Measurements from ENCODE around the gene CATSPERD. TPM values are rescaled to one million over a fixed set of nuclear protein-coding genes. Genes with fewer than 3 reads are reported as not detected.

CATSPERD gene
- total RNA-seq, 4 donors from 2014 or later: 0.27 to 0.47 TPM; not detected in 2

DNA sequence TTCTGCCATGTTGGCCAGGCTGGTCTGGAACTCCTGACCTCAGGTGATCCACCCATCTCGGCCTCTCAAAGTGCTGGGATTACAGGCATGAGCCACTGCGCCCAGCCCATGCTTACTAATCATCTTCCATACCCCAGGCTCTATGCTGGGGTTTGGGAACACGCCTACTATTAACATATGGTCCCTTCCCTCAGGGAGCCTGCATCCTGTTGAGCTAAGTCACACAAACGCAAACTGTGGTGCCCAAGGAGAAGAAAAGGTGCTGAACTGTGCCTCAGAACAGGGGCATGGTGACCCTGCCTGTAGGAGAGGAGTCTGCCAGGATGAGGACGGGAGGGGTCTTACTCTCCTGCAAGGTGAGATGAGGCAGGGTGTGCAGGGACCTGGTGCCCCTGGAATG lies 45.7 kb upstream of the CATSPERD start:
- Histone ChIP-seq H3K27ac (no peak overlapping the region), H3K4me3 (no peak overlapping the region), H3K4me1 (peaks cover 0 to 18% (median 8%) of the 10 kb centered on the region in 3 donors), H3K36me3 (peaks cover 0 to 36% of the 10 kb centered on the region in 2 donors), H3K27me3 (no peaks in the 10 kb centered on the region), H3K9me3 (no peaks in the 10 kb centered on the region)
- WGBS, 2 donors (ENCODE audit: low coverage in 1 of 2): 90% methylated on average over 2 of the region's 5 CpGs; no CpG with 5 or more reads in 1 of the 2 donors
- ATAC-seq: no peak
- no peak for TF ChIP-seq EP300 (IDR thresholded peaks at IDR 0.05)
- no peak for TF ChIP-seq POLR2AphosphoS5 (IDR thresholded peaks at IDR 0.05)
- no peak for TF ChIP-seq POLR2A (IDR thresholded peaks at IDR 0.05)
- TF ChIP-seq, protein P1, sequence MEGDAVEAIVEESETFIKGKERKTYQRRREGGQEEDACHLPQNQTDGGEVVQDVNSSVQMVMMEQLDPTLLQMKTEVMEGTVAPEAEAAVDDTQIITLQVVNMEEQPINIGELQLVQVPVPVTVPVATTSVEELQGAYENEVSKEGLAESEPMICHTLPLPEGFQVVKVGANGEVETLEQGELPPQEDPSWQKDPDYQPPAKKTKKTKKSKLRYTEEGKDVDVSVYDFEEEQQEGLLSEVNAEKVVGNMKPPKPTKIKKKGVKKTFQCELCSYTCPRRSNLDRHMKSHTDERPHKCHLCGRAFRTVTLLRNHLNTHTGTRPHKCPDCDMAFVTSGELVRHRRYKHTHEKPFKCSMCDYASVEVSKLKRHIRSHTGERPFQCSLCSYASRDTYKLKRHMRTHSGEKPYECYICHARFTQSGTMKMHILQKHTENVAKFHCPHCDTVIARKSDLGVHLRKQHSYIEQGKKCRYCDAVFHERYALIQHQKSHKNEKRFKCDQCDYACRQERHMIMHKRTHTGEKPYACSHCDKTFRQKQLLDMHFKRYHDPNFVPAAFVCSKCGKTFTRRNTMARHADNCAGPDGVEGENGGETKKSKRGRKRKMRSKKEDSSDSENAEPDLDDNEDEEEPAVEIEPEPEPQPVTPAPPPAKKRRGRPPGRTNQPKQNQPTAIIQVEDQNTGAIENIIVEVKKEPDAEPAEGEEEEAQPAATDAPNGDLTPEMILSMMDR (IDR thresholded peaks at IDR 0.05): no peak

DNA sequence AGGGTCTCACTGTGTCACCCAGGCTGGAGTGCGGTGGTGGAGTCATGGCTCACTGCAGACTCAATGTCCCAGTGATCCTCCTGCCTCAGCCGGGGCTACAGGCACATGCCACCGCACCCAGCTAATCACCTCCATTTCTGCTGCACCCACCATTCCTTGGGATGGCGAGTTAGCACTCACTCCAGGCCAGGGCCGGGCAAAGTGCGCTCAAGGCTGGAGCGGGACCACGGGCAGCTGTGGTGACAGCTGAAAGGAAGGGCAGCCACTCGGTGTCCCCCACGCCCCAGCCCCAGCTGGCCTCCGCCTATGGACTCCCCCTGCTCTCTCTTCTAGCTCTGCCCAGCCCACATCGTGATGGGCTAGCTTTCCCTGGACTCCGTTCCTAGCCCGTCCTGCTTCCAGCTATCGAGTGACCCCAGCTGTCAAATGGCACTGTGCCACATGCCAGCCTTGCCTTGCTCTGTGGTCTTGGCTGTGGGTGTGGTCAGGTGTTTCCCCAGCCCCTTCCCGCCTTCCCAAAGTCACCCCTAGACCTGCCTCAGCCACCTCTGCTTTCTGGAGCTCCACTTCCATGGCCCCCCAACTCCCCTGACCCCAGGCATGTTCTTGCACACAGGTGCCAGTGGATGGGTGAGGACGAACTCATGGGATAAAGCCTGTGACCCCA lies 44.2 kb upstream of the CATSPERD start:
- Histone ChIP-seq H3K27ac (no peak overlapping the region), H3K4me3 (no peak overlapping the region), H3K9me3 (no peaks in the 10 kb centered on the region), H3K4me1 (peaks cover 0 to 25% (median 12%) of the 10 kb centered on the region in 3 donors), H3K36me3 (peaks cover 0 to 28% of the 10 kb centered on the region in 2 donors), H3K27me3 (no peaks in the 10 kb centered on the region)
- TF ChIP-seq POLR2AphosphoS5 (IDR thresholded peaks at IDR 0.05): no peak
- TF ChIP-seq, protein P1 (IDR thresholded peaks at IDR 0.05): no peak
- no peak for TF ChIP-seq EP300 (IDR thresholded peaks at IDR 0.05)
- TF ChIP-seq POLR2A (IDR thresholded peaks at IDR 0.05): no peak
- ATAC-seq: no peak
- WGBS, 2 donors (ENCODE audit: low coverage in 1 of 2): 42% methylated on average over 5 of the region's 17 CpGs; no CpG with 5 or more reads in 1 of the 2 donors

DNA sequence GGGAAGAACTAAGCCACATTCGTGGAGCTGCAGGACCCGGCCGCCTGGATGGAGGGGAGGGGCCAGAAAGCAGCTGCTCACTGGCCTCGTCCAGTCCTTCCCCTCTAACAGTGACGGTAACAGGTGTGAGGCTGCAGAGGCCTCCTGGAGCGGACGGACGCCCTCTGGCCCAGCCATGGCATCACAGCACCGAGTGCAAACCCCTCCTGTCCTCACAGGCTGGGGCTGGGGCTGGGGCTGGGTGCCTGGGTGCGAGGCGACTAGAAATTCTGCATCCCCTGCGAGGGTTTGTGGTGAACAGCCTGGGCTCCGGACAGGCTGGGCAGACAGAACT lies 43.7 kb upstream of the CATSPERD start:
- Histone ChIP-seq H3K9me3 (no peaks in the 10 kb centered on the region), H3K4me3 (no peak overlapping the region), H3K27me3 (no peaks in the 10 kb centered on the region), H3K27ac (no peak overlapping the region), H3K4me1 (peaks cover 0 to 30% (median 14%) of the 10 kb centered on the region in 3 donors), H3K36me3 (peaks cover 0 to 23% of the 10 kb centered on the region in 2 donors)
- no CpG with 5 or more reads among the region's 13 CpGs for WGBS, 2 donors (ENCODE audit: low coverage in 1 of 2)
- TF ChIP-seq, protein P1 (IDR thresholded peaks at IDR 0.05): no peak
- TF ChIP-seq POLR2AphosphoS5 (IDR thresholded peaks at IDR 0.05): no peak
- no peak for TF ChIP-seq EP300 (IDR thresholded peaks at IDR 0.05)
- ATAC-seq: no peak

DNA sequence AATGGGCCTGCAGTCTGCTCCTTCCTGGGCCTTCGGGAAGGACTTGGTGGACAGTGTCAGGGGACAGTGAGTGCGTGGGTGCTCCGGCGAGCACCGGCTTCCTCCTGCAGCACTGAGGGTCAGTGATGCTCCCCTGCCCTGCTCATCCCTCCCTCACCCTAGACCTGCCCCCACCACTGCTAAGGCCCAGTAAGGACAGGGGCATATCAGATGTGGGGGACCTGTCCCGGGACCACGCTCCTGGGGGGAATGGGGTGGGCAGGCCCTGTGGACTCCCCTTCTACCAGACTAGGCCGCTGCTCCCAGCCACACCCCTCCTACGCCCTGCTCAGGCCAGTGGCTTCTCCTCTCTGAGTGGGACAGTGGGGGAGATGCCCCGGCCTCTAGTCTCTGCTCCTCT lies 43.3 kb upstream of the CATSPERD start:
- TF ChIP-seq, protein P1 (IDR thresholded peaks at IDR 0.05): no peak
- TF ChIP-seq EP300 (IDR thresholded peaks at IDR 0.05) (no peak), POLR2AphosphoS5 (IDR thresholded peaks at IDR 0.05) (no peak), POLR2A (IDR thresholded peaks at IDR 0.05) (no peak)
- Histone ChIP-seq H3K9me3 (no peaks in the 10 kb centered on the region), H3K27me3 (no peaks in the 10 kb centered on the region), H3K4me1 (peaks cover 0 to 31% (median 14%) of the 10 kb centered on the region in 3 donors), H3K36me3 (peaks cover 0 to 19% of the 10 kb centered on the region in 2 donors), H3K27ac (no peak overlapping the region), H3K4me3 (no peak overlapping the region)
- ATAC-seq: no peak
- WGBS, 2 donors (ENCODE audit: low coverage in 1 of 2): no CpG with 5 or more reads among the region's 10 CpGs

DNA sequence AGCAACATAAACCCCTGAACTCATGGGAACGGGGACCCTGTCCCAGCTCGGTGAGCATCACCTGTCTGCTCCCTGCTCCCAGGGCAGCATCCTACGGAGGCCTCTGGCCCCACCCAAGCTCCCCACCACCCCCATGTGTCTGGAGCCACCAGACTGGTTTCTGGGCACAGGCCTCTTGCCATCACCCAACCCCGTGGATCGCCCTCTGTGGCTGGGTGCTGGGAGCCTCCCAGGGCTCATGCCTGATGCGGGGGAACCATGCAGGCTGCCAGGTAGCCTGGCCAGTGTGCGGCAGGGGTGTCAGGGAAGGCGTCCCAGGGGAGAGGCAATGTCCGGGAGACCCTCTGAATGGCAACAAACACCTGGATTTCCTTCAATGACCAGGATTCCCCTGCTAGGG lies 42.9 kb upstream of the CATSPERD start:
- no peak for ATAC-seq
- Histone ChIP-seq H3K27ac (no peak overlapping the region), H3K36me3 (peaks cover 0 to 19% of the 10 kb centered on the region in 2 donors), H3K9me3 (no peaks in the 10 kb centered on the region), H3K4me1 (peaks cover 0 to 31% (median 14%) of the 10 kb centered on the region in 3 donors), H3K4me3 (no peak overlapping the region), H3K27me3 (no peaks in the 10 kb centered on the region)
- TF ChIP-seq POLR2A (IDR thresholded peaks at IDR 0.05) (no peak), EP300 (IDR thresholded peaks at IDR 0.05) (no peak), POLR2AphosphoS5 (IDR thresholded peaks at IDR 0.05) (no peak)
- TF ChIP-seq, protein P1 (IDR thresholded peaks at IDR 0.05): no peak
- no CpG with 5 or more reads among the region's 9 CpGs for WGBS, 2 donors (ENCODE audit: low coverage in 1 of 2)

Measured in gastroesophageal sphincter (tissue), 4 donors.